Right lobe of liver (tissue), 4 donors: ENCODE measurements around the gene DAW1.

Experiments used
- CTCF ChIP-seq, 4 donors: fragments of 200-600 bp in 3 of 4; fragments of 450-650 bp in 1 of 4; IDR thresholded peaks; one replicate each; pipeline versions ENCODE4 v1.5.1 to v1.8.0; 2016 to 2022; ENCODE audit warnings: antibody characterized with exemption in 4 of 4, mild to moderate bottlenecking in 2 of 4
- POLR2A ChIP-seq: fragments of 450-650 bp; IDR thresholded peaks from one replicate; pipeline ENCODE4 v1.6.1; 2017; ENCODE audit warnings: antibody characterized with exemption, mild to moderate bottlenecking
- donor health status: DM: no; HTN: no; CAD: no.
- donor health status: DM: no; HTN: no; CAD: no.
- donor health status: DM: no; HTN: yes; CAD: no.

GRCh38 chr2:227960317-227960716 lies 88.9 kb downstream of the DAW1 start:
- TF ChIP-seq CTCF (IDR thresholded peaks at IDR 0.05) (no peak), POLR2A (no peak)
